ENCODE measurements around the gene ZAP70. TPM values are rescaled to one million over a fixed set of nuclear protein-coding genes. Genes with fewer than 3 reads are reported as not detected.

Gene ZAP70
- total and polyA plus RNA-seq, 2 of the 13 experiments (the other 11 are each of a cell fraction or from before 2014, with no cell fraction given), result 0.51 to 4.0 TPM

GRCh38 chr2:97784953-97785352 lies 71.6 kb downstream of the ZAP70 start (continued):
- TF ChIP-seq, protein P1, sequence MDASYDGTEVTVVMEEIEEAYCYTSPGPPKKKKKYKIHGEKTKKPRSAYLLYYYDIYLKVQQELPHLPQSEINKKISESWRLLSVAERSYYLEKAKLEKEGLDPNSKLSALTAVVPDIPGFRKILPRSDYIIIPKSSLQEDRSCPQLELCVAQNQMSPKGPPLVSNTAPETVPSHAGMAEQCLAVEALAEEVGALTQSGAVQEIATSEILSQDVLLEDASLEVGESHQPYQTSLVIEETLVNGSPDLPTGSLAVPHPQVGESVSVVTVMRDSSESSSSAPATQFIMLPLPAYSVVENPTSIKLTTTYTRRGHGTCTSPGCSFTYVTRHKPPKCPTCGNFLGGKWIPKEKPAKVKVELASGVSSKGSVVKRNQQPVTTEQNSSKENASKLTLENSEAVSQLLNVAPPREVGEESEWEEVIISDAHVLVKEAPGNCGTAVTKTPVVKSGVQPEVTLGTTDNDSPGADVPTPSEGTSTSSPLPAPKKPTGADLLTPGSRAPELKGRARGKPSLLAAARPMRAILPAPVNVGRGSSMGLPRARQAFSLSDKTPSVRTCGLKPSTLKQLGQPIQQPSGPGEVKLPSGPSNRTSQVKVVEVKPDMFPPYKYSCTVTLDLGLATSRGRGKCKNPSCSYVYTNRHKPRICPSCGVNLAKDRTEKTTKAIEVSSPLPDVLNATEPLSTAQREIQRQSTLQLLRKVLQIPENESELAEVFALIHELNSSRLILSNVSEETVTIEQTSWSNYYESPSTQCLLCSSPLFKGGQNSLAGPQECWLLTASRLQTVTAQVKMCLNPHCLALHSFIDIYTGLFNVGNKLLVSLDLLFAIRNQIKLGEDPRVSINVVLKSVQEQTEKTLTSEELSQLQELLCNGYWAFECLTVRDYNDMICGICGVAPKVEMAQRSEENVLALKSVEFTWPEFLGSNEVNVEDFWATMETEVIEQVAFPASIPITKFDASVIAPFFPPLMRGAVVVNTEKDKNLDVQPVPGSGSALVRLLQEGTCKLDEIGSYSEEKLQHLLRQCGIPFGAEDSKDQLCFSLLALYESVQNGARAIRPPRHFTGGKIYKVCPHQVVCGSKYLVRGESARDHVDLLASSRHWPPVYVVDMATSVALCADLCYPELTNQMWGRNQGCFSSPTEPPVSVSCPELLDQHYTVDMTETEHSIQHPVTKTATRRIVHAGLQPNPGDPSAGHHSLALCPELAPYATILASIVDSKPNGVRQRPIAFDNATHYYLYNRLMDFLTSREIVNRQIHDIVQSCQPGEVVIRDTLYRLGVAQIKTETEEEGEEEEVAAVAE (CRISPR knock-in tag; IDR thresholded peaks at IDR 0.05; ENCODE audit: borderline replicate concordance), result no peak
- no peak for TF ChIP-seq ELF4 (CRISPR knock-in tag; IDR thresholded peaks at IDR 0.05; ENCODE audit: borderline replicate concordance)

GRCh38 chr2:97785818-97786217 lies 72.4 kb downstream of the ZAP70 start:
- no peak for FAIRE-seq
- Histone ChIP-seq H3K4me3 (replicated peaks in 1 of 3; ENCODE audit: insufficient read depth in 1 of 3, low read depth in 2 of 3, low read length in 3 of 3) (no peak overlapping the region), H3K36me3 (replicated peaks in 1 of 2; ENCODE audit: control insufficient read depth in 1 of 2, insufficient read depth in 2 of 2, low read length in 2 of 2) (peaks cover 4 to 14% of the 10 kb centered on the region in 2 experiments; a peak in 4 of 5 replicates), H3K4me1 (ENCODE audit: insufficient read depth, low read length) (no peaks in the 10 kb centered on the region), H3K79me2 (ENCODE audit: insufficient read depth, low read length) (no peaks in the 10 kb centered on the region), H3K27me3 (ENCODE audit: control insufficient read depth in 1 of 2, insufficient read depth in 2 of 2, low read length in 2 of 2) (no peaks in the 10 kb centered on the region), H3K27ac (ENCODE audit: extremely low read length, insufficient read depth, low read length) (no peak overlapping the region), H3K9ac (ENCODE audit: insufficient read depth, low read depth, low read length) (no peak overlapping the region), H3K4me2 (ENCODE audit: low read depth, low read length) (no peak overlapping the region), H4K20me1 (ENCODE audit: insufficient read depth, low read length) (no peaks in the 10 kb centered on the region), H2AFZ (ENCODE audit: low read length) (no peak overlapping the region), H3K9me3 (ENCODE audit: low read length) (no peaks in the 10 kb centered on the region)
- ChIA-PET CTCF (ENCODE audit: low intra/inter-chr PET ratio, low total read pairs) (no interaction called here), POLR2A (no interaction called here)
- in situ Hi-C loops (cut with HindIII; ENCODE audit: extremely low pct_ligation_motif_present, low pct_unique_long_range_greater_than_20kb) (no loop called here), intact Hi-C loops (cut with micrococcal nuclease; ENCODE audit: unreplicated experiment) (no loop called here)
- no peak for ATAC-seq
- no peak for DNase-seq (ENCODE audit: low spot score)
- no TSS peak for BruUV-seq (replicated peaks)
- WGBS (ENCODE audit: low lambda C conversion rate), result 88% methylated on average over 2 of the region's 2 CpGs
- no peak for TF ChIP-seq HDAC1 (CRISPR knock-in tag; IDR thresholded peaks at IDR 0.05)
- no peak for TF ChIP-seq ZNF576 (CRISPR knock-in tag; IDR thresholded peaks at IDR 0.05)
- TF ChIP-seq REXO4 (CRISPR knock-in tag; IDR thresholded peaks at IDR 0.05; ENCODE audit: borderline replicate concordance), result no peak
- no peak for TF ChIP-seq ZNF572 (CRISPR knock-in tag; IDR thresholded peaks at IDR 0.05)
- TF ChIP-seq ZNF350 (CRISPR knock-in tag; IDR thresholded peaks at IDR 0.05; ENCODE audit: borderline replicate concordance, low read depth), result no peak
- no peak for TF ChIP-seq ZNF256 (CRISPR knock-in tag; conservative IDR thresholded peaks at IDR 0.05)
- TF ChIP-seq, protein P2, sequence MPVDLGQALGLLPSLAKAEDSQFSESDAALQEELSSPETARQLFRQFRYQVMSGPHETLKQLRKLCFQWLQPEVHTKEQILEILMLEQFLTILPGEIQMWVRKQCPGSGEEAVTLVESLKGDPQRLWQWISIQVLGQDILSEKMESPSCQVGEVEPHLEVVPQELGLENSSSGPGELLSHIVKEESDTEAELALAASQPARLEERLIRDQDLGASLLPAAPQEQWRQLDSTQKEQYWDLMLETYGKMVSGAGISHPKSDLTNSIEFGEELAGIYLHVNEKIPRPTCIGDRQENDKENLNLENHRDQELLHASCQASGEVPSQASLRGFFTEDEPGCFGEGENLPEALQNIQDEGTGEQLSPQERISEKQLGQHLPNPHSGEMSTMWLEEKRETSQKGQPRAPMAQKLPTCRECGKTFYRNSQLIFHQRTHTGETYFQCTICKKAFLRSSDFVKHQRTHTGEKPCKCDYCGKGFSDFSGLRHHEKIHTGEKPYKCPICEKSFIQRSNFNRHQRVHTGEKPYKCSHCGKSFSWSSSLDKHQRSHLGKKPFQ (CRISPR knock-in tag; IDR thresholded peaks at IDR 0.05; ENCODE audit: insufficient replicate concordance), result no peak
- no peak for TF ChIP-seq TP53 (CRISPR knock-in tag; conservative IDR thresholded peaks at IDR 0.05)
